Measurements from ENCODE around the gene GRIN2A.

The GRIN2A gene

DNA sequence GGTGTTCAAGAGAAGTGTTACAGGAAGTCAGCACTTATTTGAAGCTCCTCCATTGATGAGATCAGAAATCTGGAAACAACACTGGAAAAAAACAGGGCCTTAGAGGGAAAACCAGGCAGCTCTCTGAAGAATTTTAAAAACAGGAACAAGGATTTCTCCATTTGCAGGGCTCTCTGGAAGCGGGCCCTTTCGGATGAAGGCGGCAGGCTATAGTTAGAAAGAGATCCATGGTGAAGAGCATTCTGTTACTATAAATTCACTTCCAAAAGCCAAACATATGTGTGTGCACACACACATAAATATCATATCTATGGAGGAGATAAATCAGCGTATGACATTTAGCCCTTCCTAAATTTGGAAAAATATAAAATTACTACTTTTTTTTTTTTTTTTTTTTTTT is 42.6 kb upstream of the GRIN2A start:
- no peak overlapping the region for H3K4me3 ChIP-seq (replicated peaks; ENCODE audit: insufficient read depth, low read length)
- no peak for DNase-seq (ENCODE audit: low read depth in 1 of 2, low spot score in 1 of 2)
- TF ChIP-seq, protein P1, sequence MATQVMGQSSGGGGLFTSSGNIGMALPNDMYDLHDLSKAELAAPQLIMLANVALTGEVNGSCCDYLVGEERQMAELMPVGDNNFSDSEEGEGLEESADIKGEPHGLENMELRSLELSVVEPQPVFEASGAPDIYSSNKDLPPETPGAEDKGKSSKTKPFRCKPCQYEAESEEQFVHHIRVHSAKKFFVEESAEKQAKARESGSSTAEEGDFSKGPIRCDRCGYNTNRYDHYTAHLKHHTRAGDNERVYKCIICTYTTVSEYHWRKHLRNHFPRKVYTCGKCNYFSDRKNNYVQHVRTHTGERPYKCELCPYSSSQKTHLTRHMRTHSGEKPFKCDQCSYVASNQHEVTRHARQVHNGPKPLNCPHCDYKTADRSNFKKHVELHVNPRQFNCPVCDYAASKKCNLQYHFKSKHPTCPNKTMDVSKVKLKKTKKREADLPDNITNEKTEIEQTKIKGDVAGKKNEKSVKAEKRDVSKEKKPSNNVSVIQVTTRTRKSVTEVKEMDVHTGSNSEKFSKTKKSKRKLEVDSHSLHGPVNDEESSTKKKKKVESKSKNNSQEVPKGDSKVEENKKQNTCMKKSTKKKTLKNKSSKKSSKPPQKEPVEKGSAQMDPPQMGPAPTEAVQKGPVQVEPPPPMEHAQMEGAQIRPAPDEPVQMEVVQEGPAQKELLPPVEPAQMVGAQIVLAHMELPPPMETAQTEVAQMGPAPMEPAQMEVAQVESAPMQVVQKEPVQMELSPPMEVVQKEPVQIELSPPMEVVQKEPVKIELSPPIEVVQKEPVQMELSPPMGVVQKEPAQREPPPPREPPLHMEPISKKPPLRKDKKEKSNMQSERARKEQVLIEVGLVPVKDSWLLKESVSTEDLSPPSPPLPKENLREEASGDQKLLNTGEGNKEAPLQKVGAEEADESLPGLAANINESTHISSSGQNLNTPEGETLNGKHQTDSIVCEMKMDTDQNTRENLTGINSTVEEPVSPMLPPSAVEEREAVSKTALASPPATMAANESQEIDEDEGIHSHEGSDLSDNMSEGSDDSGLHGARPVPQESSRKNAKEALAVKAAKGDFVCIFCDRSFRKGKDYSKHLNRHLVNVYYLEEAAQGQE (IDR thresholded peaks at IDR 0.05; ENCODE audit: insufficient replicate concordance, low read depth) = no peak
- TF ChIP-seq GABPA (IDR thresholded peaks at IDR 0.05; ENCODE audit: low read depth) (no peak), POLR2AphosphoS5 (IDR thresholded peaks at IDR 0.05; ENCODE audit: low read depth) (no peak), SPI1 (IDR thresholded peaks at IDR 0.05; ENCODE audit: borderline replicate concordance, low read depth) (no peak)
- TF ChIP-seq, protein P2, sequence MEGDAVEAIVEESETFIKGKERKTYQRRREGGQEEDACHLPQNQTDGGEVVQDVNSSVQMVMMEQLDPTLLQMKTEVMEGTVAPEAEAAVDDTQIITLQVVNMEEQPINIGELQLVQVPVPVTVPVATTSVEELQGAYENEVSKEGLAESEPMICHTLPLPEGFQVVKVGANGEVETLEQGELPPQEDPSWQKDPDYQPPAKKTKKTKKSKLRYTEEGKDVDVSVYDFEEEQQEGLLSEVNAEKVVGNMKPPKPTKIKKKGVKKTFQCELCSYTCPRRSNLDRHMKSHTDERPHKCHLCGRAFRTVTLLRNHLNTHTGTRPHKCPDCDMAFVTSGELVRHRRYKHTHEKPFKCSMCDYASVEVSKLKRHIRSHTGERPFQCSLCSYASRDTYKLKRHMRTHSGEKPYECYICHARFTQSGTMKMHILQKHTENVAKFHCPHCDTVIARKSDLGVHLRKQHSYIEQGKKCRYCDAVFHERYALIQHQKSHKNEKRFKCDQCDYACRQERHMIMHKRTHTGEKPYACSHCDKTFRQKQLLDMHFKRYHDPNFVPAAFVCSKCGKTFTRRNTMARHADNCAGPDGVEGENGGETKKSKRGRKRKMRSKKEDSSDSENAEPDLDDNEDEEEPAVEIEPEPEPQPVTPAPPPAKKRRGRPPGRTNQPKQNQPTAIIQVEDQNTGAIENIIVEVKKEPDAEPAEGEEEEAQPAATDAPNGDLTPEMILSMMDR (IDR thresholded peaks at IDR 0.05; ENCODE audit: insufficient read depth, low read length) = no peak
- H3K27me3 ChIP-seq (ENCODE audit: insufficient read depth, poor library complexity, severe bottlenecking) = no peaks in the 10 kb centered on the region
- no peak overlapping the region for H3K27ac ChIP-seq (replicated peaks)

DNA sequence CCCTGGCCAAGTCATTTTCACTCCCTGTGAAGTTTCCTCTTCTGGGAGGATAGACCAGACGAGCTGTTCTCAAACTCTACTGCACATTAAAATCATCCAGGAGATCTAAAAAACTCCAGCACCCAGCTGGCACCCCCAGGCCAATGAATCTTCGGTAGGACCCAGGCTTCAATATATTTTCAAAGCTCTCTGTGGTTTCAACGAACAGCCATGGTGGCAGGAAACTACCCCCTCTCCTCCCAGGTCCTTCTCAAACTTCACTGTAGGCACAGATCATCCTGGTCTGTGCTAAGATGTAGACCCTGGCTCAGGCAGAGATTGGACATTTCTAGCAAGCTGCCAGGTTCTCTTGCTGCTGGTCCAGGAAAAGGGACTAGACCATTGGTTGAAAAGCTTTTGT is 38.7 kb upstream of the GRIN2A start:
- no peak for DNase-seq (ENCODE audit: low read depth in 1 of 2, low spot score in 1 of 2)
- TF ChIP-seq, protein P2 (IDR thresholded peaks at IDR 0.05; ENCODE audit: insufficient read depth, low read length) = no peak
- TF ChIP-seq POLR2AphosphoS5 (IDR thresholded peaks at IDR 0.05; ENCODE audit: low read depth) (no peak), SPI1 (IDR thresholded peaks at IDR 0.05; ENCODE audit: borderline replicate concordance, low read depth) (no peak)
- TF ChIP-seq, protein P1 (IDR thresholded peaks at IDR 0.05; ENCODE audit: insufficient replicate concordance, low read depth) = no peak
- Histone ChIP-seq H3K27me3 (ENCODE audit: insufficient read depth, poor library complexity, severe bottlenecking) (no peaks in the 10 kb centered on the region), H3K4me3 (replicated peaks; ENCODE audit: insufficient read depth, low read length) (no peak overlapping the region), H3K27ac (replicated peaks) (no peak overlapping the region)

DNA sequence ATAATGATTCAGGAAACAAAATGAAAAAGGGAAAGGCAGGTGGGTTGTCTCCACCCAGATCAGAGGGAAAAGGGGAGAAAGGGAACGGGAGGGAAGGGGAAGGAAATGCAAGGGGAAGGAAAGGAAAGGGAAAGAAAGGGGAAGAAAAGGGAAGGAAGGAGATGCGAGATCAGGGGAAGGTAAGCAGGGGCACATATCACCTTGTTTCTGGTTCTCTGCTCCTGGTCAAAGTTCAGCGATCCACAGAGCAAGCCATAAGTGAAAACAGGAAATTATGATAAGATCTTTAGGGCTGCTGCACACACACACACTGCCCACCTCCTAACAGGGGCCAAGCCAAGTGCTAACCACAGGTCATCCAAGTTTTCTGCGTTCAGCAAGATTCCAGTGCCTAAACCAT is 37.5 kb upstream of the GRIN2A start:
- no peak for DNase-seq (ENCODE audit: low read depth in 1 of 2, low spot score in 1 of 2)
- H3K27ac ChIP-seq (replicated peaks) = no peak overlapping the region
- TF ChIP-seq, protein P2 (IDR thresholded peaks at IDR 0.05; ENCODE audit: insufficient read depth, low read length) = no peak
- no peak overlapping the region for H3K4me3 ChIP-seq (replicated peaks; ENCODE audit: insufficient read depth, low read length)
- no peaks in the 10 kb centered on the region for H3K27me3 ChIP-seq (ENCODE audit: insufficient read depth, poor library complexity, severe bottlenecking)

DNA sequence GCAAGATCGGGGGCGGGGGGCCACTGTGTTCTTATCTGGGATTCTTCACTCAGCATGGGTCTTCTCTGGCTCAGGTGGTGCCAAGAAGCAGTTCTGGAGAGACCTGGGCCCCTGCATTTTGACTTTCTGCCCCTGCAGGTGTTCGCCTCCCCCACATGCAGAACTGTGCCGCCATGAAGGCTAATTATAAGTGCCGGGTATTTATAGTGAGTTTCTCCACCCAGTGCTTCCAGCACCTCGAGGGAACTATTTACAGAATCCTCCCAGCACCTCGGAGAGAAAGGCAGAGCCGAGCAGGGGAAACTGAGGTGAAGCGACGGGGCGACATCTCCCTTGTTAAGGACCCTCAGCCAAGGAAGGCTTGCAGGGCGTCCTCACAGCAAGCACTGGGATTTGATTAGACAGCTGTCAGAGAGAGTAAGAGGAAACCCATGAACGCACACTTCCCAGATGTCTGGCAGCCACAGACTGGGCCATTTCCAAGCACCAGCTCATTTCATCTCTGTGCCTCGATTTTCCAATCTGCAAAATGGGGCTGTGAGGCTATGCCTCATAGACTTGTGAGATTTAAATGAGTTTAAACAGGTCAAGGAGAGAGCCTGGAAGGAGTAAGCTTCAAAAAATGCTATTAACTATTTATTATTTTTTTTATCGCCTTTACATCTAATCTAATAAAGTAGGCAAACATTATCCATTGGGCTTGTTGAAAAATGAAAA is 36.4 kb upstream of the GRIN2A start:
- DNase-seq (ENCODE audit: low read depth in 1 of 2, low spot score in 1 of 2) = no peak

More for the DNA sequence above, 36.4 kb upstream of the GRIN2A start:
- TF ChIP-seq, protein P2 (IDR thresholded peaks at IDR 0.05; ENCODE audit: insufficient read depth, low read length) = no peak
- TF ChIP-seq, protein P1 (IDR thresholded peaks at IDR 0.05; ENCODE audit: insufficient replicate concordance, low read depth) = no peak
- Histone ChIP-seq H3K4me3 (replicated peaks; ENCODE audit: insufficient read depth, low read length) (no peak overlapping the region), H3K27me3 (ENCODE audit: insufficient read depth, poor library complexity, severe bottlenecking) (no peaks in the 10 kb centered on the region), H3K27ac (replicated peaks) (no peak overlapping the region)

Data from HL-60 (cell line).